Stimulated activated CD8-positive, alpha-beta memory T cell treated with anti-CD3 and anti-CD28 coated beads, Interleukin-4, amount 100 ng/mL, for 24 hours (primary cell): ENCODE results near the gene GRIP1.

Experiments used
- DNase-seq: peaks from one replicate; pipeline ENCODE4 v3.0.0-alpha.2; 2020; ENCODE audit warnings: low read depth

The GRIP1 gene

DNA sequence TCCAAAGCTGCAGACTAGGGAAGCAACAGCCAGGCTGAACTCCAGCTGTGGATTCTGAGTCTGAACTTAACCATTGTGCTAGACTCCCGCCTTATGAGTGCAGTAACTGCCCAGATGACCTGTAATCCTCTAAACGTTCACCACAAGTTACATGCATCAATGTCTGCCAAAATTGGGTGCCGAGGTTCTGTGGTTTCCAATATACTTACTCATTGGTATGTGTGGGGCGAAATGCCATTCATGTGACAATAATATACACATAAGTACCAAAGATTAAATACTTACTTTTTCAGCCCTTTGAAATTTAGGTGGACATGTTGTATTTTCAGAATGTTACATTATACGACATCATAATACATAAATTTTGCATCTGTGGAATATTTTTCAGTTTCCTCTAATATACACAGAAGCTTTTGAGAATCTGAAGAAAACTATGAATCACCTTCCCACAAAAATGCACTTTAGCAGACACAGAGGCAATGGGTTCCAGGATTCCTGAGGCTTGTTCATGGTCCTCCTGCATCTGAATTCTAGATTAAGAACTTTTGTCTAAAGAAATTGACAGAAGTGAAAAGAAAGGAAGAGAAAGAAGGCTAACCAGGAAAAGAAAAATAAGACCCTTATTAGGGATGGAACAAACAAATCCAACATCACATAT is 31.7 kb downstream of the GRIP1 start:
- DNase-seq: no peak

DNA sequence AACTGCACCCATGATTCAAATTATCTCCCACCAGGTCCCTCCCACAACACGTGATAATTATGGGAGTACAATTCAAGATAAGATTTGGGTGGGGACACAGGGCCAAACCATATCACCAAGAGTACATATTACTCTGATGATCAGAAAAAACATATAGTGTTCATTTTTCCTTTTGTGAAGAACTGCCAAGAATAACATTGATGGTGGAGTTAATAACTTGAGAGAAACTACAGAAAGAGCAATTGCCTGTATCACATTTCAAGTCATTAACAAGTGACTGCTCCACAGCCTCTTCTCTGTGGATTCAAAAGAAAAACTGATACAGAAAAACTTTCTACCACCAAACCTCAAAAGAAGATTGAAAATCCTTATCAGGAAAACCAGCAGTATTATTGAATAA is 34.7 kb downstream of the GRIP1 start:
- DNase-seq: no peak

DNA sequence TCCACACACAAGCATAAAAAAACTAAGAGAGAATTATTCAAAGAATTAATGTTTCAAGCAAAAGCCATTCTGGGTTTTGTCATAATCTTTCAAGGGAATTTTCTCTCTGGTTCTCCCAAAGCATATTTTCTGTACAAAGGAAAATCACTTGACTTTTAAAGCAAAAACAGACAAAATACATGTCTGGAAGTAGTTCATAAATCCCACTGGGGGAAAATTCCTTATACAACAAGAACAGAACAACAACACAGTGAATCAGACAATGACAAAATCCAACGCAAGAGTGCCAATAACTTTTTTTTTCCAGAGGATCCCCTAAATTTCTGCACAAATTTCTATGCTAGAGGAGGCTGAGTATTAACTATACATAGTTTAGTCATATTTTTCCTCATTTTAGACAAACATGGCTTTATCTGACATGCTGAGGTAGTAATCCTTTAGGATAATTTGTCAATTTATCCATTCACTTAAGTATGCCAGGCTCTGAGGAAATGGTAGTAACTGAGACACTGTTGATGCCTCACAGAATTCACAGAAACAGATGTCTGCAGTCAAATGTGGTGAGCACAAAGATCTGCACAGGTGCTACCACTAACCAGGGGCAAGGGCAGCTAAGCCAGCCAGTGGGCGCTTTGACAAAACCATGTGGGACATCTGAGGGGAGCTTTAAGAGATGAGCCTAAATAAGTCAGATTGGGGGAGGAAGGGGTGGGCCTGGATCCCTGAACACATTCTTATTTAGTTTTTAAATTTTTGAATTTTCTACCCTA is 38.0 kb downstream of the GRIP1 start:
- DNase-seq: no peak

DNA sequence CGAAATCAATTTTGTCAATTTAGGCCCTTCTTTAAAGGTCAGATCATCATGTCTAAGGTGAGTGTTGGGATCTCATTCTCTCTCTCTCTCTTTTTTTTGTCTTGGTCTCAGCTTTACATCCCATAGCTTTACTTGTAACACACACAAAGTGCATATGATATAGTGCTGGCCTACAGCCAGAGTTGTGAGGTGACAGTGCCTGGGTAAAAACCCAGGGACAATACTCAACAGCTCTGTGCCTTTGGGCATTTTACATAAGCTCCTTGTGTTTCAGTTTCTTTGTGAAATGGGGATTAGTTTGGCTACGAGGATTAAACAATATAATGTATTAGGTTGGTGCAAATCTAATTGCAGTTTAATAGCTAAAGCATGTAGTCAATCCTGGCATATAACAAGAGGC is 40.2 kb downstream of the GRIP1 start:
- DNase-seq: no peak

DNA sequence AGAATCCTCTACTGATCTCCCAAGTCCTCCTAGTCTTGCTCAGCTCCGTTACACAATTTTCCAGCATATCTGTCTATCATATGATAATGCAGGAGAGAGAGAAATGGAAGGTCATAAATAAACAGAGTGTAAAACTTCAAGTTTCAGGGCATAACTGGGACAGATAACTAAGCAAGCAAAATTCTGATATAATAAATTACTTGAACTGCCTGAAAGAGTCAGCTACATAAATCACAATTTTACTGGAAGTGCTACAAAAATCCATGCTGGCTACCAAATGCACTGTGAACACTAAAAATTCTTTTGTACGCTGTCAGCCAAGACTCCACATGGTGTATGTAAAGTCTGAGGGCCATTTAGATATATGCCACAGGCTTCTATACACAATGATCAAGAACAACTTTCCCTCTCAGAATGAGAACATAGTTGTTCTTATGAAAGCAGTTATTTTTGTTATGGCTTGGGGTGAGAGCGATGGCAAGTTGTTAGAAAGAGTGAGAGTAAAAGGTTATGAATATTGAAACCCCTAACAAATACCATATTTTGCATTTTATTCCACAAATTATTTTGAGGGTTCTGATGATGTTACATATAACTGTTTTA is 41.1 kb downstream of the GRIP1 start:
- DNase-seq: no peak

DNA sequence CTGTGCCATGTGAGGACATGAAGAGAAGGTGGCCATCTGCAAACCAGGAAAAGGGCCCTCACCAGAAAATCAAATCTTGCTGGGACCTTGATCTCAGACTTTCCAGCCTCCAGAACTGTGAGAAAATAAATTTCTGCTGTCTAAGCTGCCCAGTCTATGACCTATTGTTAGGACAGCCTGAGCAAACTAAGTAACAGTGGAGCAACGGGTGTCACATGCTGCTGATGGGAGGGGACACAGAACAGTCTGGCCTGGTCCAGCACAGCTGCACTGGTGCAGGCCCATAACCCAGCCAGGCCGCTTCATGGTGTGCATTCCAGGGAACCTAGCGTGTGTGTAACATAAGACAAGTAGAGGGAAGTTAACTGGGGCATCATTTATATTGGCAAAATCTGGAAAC is 42.1 kb downstream of the GRIP1 start:
- no peak for DNase-seq

DNA sequence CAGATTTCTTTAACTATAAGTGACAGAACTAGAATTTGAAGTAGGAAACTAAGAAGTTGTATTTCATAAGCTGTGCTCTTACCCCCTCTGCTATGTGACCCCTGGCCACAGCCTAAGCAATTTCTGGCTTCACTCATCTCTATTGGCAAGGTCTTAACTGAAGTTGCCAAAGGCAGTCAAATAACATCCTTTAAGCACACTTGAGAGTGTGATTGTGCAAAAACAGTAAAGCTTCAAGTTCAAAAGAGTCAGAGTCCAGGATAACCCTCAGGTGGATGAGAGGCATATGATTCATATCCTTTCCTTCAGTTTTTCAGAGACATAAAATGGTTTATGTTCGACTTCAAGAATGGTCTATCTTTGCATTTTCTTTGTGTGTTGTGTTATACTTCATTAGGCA is 45.2 kb downstream of the GRIP1 start:
- DNase-seq: no peak

DNA sequence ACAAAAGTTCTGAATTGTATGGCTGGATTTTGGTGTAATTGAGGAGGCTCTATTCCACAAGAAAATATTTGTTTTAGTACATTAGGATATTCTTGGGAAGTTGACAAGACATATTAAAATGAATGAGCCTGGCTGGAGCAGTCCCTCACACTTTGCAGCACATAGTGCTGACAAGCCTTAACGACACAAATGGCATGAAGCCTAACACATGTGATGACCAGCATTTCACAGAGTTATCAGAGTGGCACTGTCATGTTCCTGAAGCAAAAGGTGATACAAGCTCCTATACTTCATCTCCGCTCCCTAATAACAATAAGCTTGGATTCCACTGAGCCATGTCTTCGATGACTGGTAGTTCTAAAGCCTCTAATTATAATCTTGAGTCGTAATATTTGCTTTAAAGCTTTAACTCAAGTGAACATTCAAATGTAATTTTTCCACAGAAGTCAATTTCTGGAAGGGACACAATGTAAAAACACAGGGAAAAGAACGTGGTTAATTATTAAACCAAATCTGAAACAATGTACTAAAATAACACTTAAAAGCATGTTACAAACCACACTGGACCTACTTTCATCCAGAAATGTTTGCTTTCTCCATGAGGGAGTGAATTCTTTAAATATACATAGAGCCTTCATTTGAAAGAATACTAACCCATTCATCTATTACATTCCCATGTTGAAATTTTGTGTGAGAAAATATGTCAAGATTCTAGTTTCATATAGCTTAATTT is 49.6 kb downstream of the GRIP1 start:
- no peak for DNase-seq

DNA sequence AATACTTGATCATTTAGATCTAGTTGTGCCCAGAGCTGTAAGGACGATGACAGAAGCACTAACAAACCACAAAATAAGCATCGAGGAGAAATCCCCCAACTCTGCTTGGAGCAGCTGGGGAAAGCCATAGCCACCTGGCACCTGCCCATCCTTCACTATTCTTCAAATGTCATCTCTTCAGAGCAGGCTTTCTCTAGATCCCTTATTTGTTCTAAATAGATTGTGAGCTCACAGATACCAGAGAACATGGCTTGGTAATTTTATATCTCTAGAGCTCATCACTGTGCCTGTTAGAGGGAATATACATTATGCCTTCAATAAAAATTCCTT is 50.9 kb downstream of the GRIP1 start:
- DNase-seq: no peak

DNA sequence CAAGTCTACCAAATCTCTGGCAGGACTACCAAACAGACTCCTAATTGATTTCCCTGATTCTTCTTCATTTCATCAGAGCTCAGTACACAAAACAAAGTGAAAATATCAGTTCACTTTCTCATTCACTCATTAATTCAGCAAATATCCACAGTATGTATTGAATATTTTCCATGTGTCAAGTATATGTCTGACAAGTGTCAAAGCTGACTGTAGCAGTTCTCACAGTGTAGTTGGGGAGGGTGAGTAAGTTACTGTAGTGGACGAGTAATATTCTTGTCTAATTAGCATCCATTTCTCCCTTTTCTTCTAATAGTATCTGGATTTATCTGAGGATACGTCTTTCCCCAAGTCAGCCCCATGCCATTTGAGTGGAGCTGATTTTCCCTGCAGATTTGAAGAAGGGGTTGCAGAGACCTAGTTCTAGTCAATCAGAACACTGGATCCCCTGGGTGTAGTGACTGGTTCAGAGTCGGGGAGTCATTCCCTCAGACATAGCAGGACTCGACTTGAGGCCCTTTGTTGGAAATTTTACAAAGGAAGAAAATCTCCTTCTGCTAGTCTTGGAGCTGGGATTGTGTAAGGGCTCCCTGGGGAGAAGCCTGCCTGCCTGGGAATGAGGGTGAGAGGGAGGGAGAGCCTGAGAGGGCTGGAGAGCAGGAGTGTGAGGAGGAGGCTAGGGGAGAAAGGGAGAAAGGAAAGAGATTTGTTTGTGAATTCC is 51.4 kb downstream of the GRIP1 start:
- DNase-seq: no peak

DNA sequence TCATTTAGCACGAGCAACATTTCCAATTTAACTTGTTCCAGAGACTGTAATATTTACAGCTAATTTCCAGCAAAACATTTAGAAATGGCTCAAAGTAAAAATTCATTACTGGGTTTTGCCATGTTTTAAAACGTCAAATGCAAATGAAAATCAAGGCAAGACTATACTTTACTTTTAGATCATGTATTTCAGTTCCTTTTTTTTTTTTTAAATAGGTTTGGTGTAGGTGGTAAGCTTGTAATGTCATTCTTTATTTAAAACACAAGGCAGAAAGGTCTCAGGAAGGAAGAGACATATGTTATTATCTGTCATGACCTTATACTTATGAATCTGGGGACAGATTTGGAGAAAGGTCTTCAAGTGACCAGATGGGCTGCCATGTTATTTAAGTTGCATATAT is 54.1 kb downstream of the GRIP1 start:
- no peak for DNase-seq

DNA sequence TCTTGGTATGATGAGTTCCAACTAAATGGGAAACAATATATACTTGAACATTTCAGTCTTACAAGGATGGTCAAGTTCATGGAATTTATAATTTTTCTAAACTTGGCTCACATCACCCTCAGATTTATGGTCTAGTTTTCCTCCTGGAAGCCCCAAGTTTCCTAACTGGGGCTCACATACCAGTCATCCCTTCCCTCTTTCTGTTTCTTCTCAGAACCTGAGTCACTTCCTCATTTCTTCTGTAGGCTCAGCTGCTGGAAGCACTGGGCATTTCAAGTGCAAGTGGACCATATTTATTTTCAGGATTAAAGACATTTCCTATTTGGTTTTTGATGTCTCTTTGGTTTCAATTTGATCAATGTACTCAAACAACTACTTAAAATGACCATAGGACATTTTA is 55.4 kb downstream of the GRIP1 start:
- no peak for DNase-seq

DNA sequence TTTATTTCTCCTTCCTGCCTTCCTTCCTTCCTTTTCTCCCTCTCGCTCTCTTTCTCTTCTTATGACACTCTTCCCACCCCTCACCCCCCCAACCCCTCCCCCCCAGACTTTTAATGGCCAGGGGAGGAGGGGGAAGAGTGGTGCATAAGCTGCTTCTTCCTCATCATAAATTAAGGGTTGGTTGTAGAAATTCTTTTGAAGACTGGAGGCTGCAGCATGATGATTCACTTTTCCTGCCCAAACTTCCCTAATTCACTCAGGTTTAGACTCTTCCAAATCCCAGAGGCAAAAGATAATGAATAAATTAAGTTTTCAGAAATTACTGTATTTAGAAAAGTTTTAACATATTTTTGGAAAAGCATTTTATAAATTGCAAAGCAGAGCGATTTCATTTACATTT is 58.2 kb downstream of the GRIP1 start:
- no peak for DNase-seq

DNA sequence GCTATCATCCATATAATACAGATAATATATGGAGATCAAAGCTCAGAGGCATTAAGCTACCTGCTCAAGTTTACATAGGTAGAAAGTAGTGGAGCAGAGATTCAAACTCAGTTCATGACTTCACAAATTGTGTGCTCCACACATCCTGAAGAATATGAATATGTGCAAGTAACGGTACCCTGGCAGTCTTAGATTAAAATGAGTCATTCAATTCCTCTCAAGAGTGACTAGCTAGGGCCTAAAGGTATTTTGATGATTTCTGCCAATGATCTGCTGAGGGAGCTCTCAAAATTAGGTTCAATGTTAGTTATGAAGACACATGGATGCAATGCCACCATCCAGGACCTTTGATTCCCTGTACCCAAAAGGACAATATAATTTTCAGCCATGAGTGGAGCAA is 58.9 kb downstream of the GRIP1 start:
- DNase-seq: no peak

DNA sequence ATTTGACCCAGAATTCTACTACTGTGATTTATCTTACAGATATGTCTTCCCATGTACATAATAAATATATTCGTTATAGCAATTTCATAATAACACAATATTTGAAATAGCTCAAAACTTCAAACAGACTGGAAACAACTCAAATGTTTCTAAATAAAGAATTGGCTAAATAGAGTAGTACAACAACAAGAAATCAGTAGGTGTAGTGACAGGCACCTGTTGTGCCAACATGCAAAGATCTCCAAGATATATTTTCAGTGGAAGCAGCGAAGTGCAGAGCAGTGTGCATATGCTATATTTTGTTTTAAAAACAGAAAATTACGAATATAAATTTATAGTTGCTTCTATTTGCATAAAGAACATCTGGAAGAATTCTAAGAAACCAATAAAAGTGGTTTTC is 60.9 kb downstream of the GRIP1 start:
- no peak for DNase-seq

DNA sequence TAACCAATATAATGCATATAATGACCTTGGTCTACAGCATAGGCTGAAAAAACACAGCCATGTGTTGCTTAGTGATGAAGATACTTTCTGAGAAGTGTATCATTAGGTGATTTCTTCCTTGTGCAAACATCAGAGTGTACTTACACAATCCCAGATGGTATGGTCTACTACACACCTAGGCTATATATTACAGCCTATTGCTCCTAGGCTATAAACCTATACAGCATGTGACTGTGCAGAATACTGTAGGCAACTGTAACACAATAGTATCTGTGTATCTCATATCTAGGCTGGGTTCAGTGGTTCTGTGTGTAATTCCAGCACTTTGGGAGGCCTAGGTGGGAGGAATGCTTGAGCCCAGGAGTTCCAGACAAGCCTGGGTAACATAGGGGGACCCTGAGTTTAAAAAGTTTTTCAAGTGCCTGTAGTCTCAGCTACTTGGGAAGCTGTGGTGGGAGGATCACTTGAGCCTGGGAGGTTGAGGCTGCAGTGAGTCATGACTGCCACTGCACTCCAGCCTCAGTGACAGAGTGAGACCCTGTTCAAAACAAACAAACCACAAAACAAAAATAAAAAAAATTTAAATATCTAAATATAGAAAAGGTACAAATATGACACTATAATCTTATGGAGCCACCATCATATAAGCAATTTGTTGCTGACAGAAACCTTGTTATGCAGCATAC is 66.6 kb downstream of the GRIP1 start:
- DNase-seq: no peak

DNA sequence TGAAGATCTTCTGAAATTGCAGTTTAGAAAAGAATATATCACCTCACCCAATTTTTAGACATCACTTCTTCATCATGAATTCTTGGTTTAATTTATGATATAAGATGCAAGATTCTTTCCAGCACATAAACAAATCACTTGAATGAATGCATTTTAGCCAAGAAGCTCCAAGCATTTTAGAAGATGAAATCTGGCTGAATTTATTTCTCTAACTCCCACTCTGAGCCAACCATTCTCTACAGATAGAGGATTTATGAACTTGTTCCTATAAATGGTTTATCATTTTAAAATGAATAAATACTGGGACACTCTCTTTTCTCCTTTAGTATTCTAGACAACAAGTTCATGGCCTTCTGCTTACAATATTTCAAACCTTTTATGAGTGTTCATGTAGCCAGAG is 71.7 kb downstream of the GRIP1 start:
- DNase-seq: no peak

DNA sequence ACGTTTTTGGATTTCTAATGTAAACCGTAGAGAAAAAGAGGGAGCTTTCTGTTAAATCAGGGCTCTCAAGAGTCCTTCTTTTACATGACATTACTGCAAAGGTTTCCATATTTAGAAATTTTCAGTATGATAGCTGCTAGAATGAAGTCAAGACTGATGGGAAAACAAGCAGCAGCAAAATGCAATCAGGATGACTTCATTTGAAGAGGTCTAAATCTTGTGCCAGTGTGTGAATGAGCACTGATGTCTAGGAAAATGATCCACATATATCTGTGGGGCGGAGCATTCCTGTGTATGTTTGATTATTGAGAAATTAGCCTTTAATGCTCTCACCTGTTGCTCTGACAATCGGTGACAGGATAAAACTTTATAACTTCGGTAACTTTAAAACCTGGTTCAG is 73.6 kb downstream of the GRIP1 start:
- DNase-seq: no peak

DNA sequence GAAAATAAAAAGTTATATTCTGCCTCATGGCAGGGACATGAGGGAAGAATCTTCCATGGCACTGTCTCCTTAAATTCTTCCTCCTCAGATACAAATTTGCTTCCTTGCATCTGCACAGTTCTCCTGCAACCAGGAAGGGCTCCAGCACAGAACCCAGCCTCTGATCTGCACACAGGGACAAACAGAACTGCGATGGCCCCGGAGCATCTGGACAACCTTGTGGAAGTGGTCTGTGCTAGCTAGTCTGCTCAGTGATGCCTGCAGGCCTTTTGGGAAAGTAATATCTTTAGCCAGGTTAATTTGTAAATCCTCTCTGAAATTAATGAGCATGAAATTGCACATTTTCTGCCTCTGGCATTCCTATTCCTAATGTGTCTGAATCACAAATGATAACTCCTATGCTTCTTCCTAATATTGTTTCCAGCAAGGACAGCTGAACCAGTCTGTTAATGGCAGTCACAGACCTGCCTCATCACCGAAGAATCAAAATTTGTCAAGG is 74.8 kb downstream of the GRIP1 start:
- DNase-seq: no peak

DNA sequence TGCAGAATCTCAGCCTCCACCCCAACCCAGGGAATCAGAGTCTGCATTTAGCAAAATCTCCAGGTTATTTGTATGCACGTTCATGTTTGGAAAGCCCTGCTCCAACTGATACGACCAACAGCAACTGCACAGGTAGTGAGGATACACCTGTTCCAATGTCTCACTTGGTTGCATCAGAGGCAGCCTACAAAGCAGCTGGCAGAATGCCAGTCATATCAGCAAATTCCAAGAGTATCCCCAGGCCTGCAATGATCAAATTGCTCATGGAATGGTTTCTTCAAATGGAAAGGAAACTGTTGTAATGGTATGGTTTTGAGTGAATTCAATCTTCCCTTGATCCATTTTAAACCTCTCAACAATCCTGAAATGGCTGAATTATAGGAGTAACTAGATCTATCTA is 75.4 kb downstream of the GRIP1 start:
- no peak for DNase-seq

DNA sequence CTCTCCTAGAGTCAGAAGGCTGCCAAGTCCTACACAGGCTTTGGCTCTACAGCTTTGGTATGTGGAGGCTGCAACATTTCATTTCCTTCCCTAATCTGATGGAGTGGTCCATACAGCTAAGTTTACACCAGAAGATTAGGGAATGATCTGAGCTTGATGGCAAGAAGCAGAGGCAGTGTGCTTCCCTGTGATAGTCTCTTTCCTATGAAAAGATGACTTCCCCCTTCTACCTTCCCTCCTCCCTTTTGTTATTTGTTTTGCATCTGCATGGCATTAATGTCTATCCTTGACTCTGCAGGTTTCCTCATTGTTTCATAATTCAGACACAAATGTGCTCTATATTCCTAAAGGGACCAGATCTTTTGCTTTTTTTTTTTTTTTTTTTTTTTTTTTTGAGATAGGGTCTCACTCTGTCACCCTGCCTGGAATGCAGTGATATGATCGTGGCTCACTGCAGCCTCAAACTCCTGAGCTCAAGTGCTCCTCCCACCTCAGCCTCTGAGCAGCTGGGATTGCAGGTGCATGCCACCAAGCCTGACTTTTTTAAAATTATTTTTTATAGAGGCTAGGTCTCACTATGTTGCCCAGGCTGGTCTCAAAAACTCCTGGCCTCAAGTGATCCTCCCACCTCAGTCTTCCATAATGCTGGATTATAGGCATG is 76.3 kb downstream of the GRIP1 start:
- no peak for DNase-seq
